A549 (cell line): ENCODE data around the gene TMEM221.

Experiments
- CEBPB ChIP-seq, 2 experiments: fragments of >200 bp in 1 of 2; sonication (Bioruptor Twin) in 1 of 2; formaldehyde crosslinking in 1 of 2; IDR thresholded peaks; 2 replicates each; pipeline ENCODE4 v1.6.1; 2012 to 2016
- CHD2 ChIP-seq: fragments of 150-350 bp; IDR thresholded peaks from 2 replicates; pipeline ENCODE4 v1.6.1; 2014; ENCODE audit warnings: low read length; ENCODE audit not compliant: partially characterized antibody
- JUNB ChIP-seq: fragments of >200 bp; sonication (Bioruptor Twin); formaldehyde crosslinking; IDR thresholded peaks from 2 replicates; pipeline ENCODE4 v1.6.1; 2016
- NPAS2 ChIP-seq: fragments of 250-450 bp; sonication (Bioruptor Pico); IDR thresholded peaks from 2 replicates; pipeline ENCODE4 v1.8.0; 2022; ENCODE audit warnings: mild to moderate bottlenecking, moderate library complexity, borderline replicate concordance
- PHF8 ChIP-seq: fragments of 200-600 bp; sonication (generic); IDR thresholded peaks from 2 replicates; pipeline ENCODE4 v1.6.1; 2016; ENCODE audit warnings: low read depth, mild to moderate bottlenecking, antibody characterized with exemption, moderate library complexity, borderline replicate concordance
- POLR2A ChIP-seq: IDR thresholded peaks from 2 replicates; pipeline ENCODE4 v1.6.1; 2012; ENCODE audit warnings: mild to moderate bottlenecking, low read length
- RAD21 ChIP-seq, 2 experiments: fragments of >200 bp in 1 of 2; sonication (Bioruptor Twin) in 1 of 2; formaldehyde crosslinking in 1 of 2; IDR thresholded peaks in 1 of 2; conservative IDR thresholded peaks in 1 of 2; 2 replicates in 1 of 2; 3 replicates in 1 of 2; pipeline ENCODE4 v1.6.1; 2012 to 2018; ENCODE audit warnings: inconsistent platforms in 1 of 2
- RCOR1 ChIP-seq: fragments of 150-350 bp; IDR thresholded peaks from 2 replicates; pipeline ENCODE4 v1.6.1; 2014; ENCODE audit warnings: antibody characterized with exemption, low read length, low read depth
- SMC3 ChIP-seq: fragments of >200 bp; sonication (Bioruptor Twin); formaldehyde crosslinking; IDR thresholded peaks from 3 replicates; pipeline ENCODE4 v1.6.1; 2018; ENCODE audit warnings: inconsistent platforms
- SREBF2 ChIP-seq: fragments of 450-650 bp; IDR thresholded peaks from 2 replicates; pipeline ENCODE4 v1.6.1; 2014; ENCODE audit warnings: mild to moderate bottlenecking, moderate library complexity
- TF ChIP-seq, protein P1 (sequence below): fragments of >200 bp; sonication (Bioruptor Twin); formaldehyde crosslinking; IDR thresholded peaks from 3 replicates; pipeline ENCODE4 v1.5.1; 2016

DNA sequence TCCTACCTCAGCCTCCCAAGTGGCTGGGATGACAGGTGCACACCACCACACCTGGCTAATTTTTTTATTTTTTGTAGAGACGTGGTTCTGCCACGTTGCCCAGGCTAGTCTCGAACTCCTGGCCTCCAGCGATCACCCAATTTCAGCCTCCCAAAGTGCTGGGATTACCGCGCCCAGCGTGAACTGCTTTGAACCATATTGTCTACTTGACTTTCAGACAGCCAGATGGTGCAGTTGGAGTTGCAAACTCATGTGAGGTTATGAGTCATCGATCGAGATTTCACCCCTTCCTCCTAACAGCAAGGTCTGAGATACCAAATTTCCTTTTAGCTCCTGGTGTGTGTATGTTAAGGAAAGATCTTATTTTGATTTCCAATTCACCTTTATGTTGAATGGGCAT is 24.6 kb upstream of the TMEM221 start:
- TF ChIP-seq, protein P1, sequence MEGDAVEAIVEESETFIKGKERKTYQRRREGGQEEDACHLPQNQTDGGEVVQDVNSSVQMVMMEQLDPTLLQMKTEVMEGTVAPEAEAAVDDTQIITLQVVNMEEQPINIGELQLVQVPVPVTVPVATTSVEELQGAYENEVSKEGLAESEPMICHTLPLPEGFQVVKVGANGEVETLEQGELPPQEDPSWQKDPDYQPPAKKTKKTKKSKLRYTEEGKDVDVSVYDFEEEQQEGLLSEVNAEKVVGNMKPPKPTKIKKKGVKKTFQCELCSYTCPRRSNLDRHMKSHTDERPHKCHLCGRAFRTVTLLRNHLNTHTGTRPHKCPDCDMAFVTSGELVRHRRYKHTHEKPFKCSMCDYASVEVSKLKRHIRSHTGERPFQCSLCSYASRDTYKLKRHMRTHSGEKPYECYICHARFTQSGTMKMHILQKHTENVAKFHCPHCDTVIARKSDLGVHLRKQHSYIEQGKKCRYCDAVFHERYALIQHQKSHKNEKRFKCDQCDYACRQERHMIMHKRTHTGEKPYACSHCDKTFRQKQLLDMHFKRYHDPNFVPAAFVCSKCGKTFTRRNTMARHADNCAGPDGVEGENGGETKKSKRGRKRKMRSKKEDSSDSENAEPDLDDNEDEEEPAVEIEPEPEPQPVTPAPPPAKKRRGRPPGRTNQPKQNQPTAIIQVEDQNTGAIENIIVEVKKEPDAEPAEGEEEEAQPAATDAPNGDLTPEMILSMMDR: no peak
- no peak for TF ChIP-seq CHD2
- no peak for TF ChIP-seq RAD21 (conservative IDR thresholded peaks at IDR 0.05 in 1 of 2, IDR thresholded peaks at IDR 0.05 in 1 of 2)
- no peak for TF ChIP-seq SREBF2
- TF ChIP-seq JUNB: no peak
- no peak for TF ChIP-seq POLR2A
- no peak for TF ChIP-seq SMC3
- no peak for TF ChIP-seq RCOR1
- no peak for TF ChIP-seq PHF8
- no peak for TF ChIP-seq NPAS2 (CRISPR knock-in tag)
- no peak for TF ChIP-seq CEBPB (IDR thresholded peaks at IDR 0.05)
